Measurements from ENCODE around the gene MUC6.
A peak's percentile ranks its signal among the peaks of the same experiment; 100 is the strongest.

MUC6 gene

GRCh38 chr11:999009-999408, 37.5 kb downstream of the MUC6 start:
- H3K27me3 ChIP-seq (replicated peaks; ENCODE audit: control insufficient read depth, insufficient read depth, low read length) = no peaks in the 10 kb centered on the region
- TF ChIP-seq, protein P1, sequence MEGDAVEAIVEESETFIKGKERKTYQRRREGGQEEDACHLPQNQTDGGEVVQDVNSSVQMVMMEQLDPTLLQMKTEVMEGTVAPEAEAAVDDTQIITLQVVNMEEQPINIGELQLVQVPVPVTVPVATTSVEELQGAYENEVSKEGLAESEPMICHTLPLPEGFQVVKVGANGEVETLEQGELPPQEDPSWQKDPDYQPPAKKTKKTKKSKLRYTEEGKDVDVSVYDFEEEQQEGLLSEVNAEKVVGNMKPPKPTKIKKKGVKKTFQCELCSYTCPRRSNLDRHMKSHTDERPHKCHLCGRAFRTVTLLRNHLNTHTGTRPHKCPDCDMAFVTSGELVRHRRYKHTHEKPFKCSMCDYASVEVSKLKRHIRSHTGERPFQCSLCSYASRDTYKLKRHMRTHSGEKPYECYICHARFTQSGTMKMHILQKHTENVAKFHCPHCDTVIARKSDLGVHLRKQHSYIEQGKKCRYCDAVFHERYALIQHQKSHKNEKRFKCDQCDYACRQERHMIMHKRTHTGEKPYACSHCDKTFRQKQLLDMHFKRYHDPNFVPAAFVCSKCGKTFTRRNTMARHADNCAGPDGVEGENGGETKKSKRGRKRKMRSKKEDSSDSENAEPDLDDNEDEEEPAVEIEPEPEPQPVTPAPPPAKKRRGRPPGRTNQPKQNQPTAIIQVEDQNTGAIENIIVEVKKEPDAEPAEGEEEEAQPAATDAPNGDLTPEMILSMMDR (IDR thresholded peaks at IDR 0.05; ENCODE audit: insufficient read depth, low read length, poor library complexity, severe bottlenecking) = no peak
- no peak overlapping the region for H3K4me3 ChIP-seq (replicated peaks; ENCODE audit: low read depth, low read length)
- peaks cover 19% of the 10 kb centered on the region for H3K36me3 ChIP-seq (ENCODE audit: control insufficient read depth, insufficient read depth, low read length)
- no peak for DNase-seq (ENCODE audit: extremely low read depth, insufficient read length)

DNA sequence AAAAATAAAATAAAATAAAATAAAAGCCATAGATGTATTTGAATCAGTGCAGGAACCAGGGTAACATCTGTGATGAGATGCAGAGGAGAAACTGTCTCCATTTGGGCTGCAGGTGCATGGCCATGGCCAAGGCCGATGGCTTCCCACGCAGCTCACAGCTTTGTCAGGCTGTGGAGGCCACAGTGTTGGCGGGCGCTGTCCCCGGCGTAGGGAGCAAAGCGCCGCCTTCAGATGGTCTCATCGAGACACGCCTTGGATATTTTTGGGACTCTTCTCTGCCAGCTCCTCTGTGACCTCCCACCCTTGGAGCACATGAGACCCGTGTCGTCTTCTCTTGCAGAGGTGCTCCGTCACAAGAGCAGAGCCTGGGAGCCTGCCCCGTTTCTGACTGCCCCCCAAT, 38.6 kb downstream of the MUC6 start:
- TF ChIP-seq, protein P1 (IDR thresholded peaks at IDR 0.05; ENCODE audit: insufficient read depth, low read length, poor library complexity, severe bottlenecking) = no peak
- Histone ChIP-seq H3K4me3 (replicated peaks; ENCODE audit: low read depth, low read length) (no peak overlapping the region), H3K36me3 (ENCODE audit: control insufficient read depth, insufficient read depth, low read length) (peaks cover 21% of the 10 kb centered on the region), H3K27me3 (replicated peaks; ENCODE audit: control insufficient read depth, insufficient read depth, low read length) (no peaks in the 10 kb centered on the region)
- DNase-seq (ENCODE audit: extremely low read depth, insufficient read length) = no peak

DNA sequence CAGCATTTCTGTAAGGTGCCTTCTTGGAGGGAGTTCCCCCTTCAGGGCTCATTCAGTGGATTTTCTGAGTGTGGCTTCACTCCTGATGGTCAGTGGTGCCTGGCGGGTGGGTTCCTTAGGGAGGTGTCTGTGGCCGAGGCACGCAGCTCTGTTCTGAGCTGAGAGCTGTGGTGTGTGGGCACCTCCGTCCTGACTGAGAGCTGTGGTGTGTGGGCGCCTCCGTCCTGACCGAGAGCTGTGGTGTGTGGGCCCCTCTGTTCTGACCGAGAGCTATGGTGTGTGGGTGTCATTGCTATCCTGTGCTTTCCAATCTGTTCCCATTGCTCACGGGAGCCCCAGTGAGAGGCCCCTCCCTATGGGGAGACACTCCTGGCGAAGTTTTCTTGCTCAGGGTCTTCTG, 39.8 kb downstream of the MUC6 start:
- no peak overlapping the region for H3K4me3 ChIP-seq (replicated peaks; ENCODE audit: low read depth, low read length)
- no peak for DNase-seq (ENCODE audit: extremely low read depth, insufficient read length)
- H3K27me3 ChIP-seq (replicated peaks; ENCODE audit: control insufficient read depth, insufficient read depth, low read length) = no peaks in the 10 kb centered on the region
- H3K36me3 ChIP-seq (ENCODE audit: control insufficient read depth, insufficient read depth, low read length) = peaks cover 21% of the 10 kb centered on the region
- TF ChIP-seq, protein P1 (IDR thresholded peaks at IDR 0.05; ENCODE audit: insufficient read depth, low read length, poor library complexity, severe bottlenecking) = no peak

GRCh38 chr11:995752-996420, 40.6 kb downstream of the MUC6 start:
- Histone ChIP-seq H3K27me3 (replicated peaks; ENCODE audit: control insufficient read depth, insufficient read depth, low read length) (no peaks in the 10 kb centered on the region), H3K36me3 (ENCODE audit: control insufficient read depth, insufficient read depth, low read length) (peaks cover 21% of the 10 kb centered on the region), H3K4me3 (replicated peaks; ENCODE audit: low read depth, low read length) (no peak overlapping the region)
- TF ChIP-seq, protein P1 (IDR thresholded peaks at IDR 0.05; ENCODE audit: insufficient read depth, low read length, poor library complexity, severe bottlenecking) = no peak
- DNase-seq (ENCODE audit: extremely low read depth, insufficient read length) = peak; percentile 47

GRCh38 chr11:995044-995751, 41.3 kb downstream of the MUC6 start:
- H3K4me3 ChIP-seq (replicated peaks; ENCODE audit: low read depth, low read length) = no peak overlapping the region
- TF ChIP-seq, protein P1 (IDR thresholded peaks at IDR 0.05; ENCODE audit: insufficient read depth, low read length, poor library complexity, severe bottlenecking) = no peak
- H3K27me3 ChIP-seq (replicated peaks; ENCODE audit: control insufficient read depth, insufficient read depth, low read length) = no peaks in the 10 kb centered on the region
- peaks cover 18% of the 10 kb centered on the region for H3K36me3 ChIP-seq (ENCODE audit: control insufficient read depth, insufficient read depth, low read length)
- no peak for DNase-seq (ENCODE audit: extremely low read depth, insufficient read length)

All from GM06990 (cell line).